Duodenal mucosa (tissue), 2 donors: ENCODE measurements around the gene EIF3I.
A peak's percentile ranks its signal among the peaks of the same experiment; 100 is the strongest.
"Not testable (repeated sequence)": the region's sequence is repeated elsewhere in the genome, so short reads cannot be mapped to it uniquely, and the experiment has no call there.

Experiments
- H3K27ac ChIP-seq: one replicate; pipeline ENCODE4 v1.7.0; 2013; ENCODE audit warnings: low read depth, low read length
- H3K27me3 ChIP-seq, 2 donors: one replicate each; pipeline ENCODE4 v1.7.0; 2013; ENCODE audit warnings: low read length in 2 of 2, control low read depth in 1 of 2; ENCODE audit not compliant: insufficient read depth in 2 of 2, control insufficient read depth in 1 of 2
- H3K36me3 ChIP-seq, 2 donors: one replicate each; pipeline ENCODE4 v1.7.0; 2013; ENCODE audit warnings: low read length in 2 of 2, control low read depth in 1 of 2; ENCODE audit not compliant: insufficient read depth in 2 of 2, control insufficient read depth in 1 of 2
- H3K4me1 ChIP-seq, 2 donors: one replicate each; pipeline ENCODE4 v1.7.0; 2013; ENCODE audit warnings: low read length in 2 of 2, control low read depth in 1 of 2; ENCODE audit not compliant: insufficient read depth in 2 of 2, control insufficient read depth in 1 of 2
- H3K4me3 ChIP-seq, 2 donors: one replicate each; pipeline ENCODE4 v1.7.0; 2013; ENCODE audit warnings: low read length in 2 of 2, low read depth in 1 of 2
- H3K9ac ChIP-seq, 2 donors: one replicate each; pipeline ENCODE4 v1.7.0; 2013; ENCODE audit warnings: low read length in 2 of 2, low read depth in 1 of 2
- H3K9me3 ChIP-seq, 2 donors: one replicate each; pipeline ENCODE4 v1.7.0; 2013; ENCODE audit warnings: low read length in 2 of 2, control low read depth in 1 of 2; ENCODE audit not compliant: control insufficient read depth in 1 of 2

EIF3I gene

GRCh38 chr1:32247452-32247851, 25.2 kb downstream of the EIF3I start:
- no peak overlapping the region for H3K4me3 ChIP-seq
- H3K9me3 ChIP-seq: no peaks in the 10 kb centered on the region
- H3K9ac ChIP-seq: no peak overlapping the region
- peaks cover 11 to 35% of the 10 kb centered on the region in 2 donors for H3K4me1 ChIP-seq
- no peaks in the 10 kb centered on the region for H3K36me3 ChIP-seq
- H3K27ac ChIP-seq: peak overlapping the region; percentile 17
- H3K27me3 ChIP-seq: no peaks in the 10 kb centered on the region

- Histone ChIP-seq H3K27me3 (no peaks in the 10 kb centered on the region), H3K4me3 (peak overlapping the region in 1 of 2 donors; percentile 47), H3K9ac (peak overlapping the region in 1 of 2 donors; percentile 18), H3K36me3 (no peaks in the 10 kb centered on the region), H3K27ac (no peak overlapping the region), H3K9me3 (no peaks in the 10 kb centered on the region), H3K4me1 (peaks cover 11 to 35% of the 10 kb centered on the region in 2 donors)
Measured at GRCh38 chr1:32247983-32248889, 26.0 kb downstream of the EIF3I start.

- H3K36me3 ChIP-seq: no peaks in the 10 kb centered on the region
- peak overlapping the region in 1 of 2 donors; percentile 44 for H3K4me3 ChIP-seq
Measured at GRCh38 chr1:32249831-32250525, 27.8 kb downstream of the EIF3I start.

GRCh38 chr1:32250893-32251716, 28.9 kb downstream of the EIF3I start, which contains the start of gene LCK:
Gene LCK, plus strand, starts transcription at chr1:32251265. Its CDS starts 23,065 bp downstream, at chr1:32274330.
- Histone ChIP-seq H3K27me3 (no peaks in the 10 kb centered on the region), H3K9ac (peak within 1 kb of the TSS; percentile 39 to 46), H3K4me3 (peak within 1 kb of the TSS; percentile 44 to 60), H3K4me1 (peaks cover 11 to 35% of the 10 kb centered on the region in 2 donors), H3K27ac (peak within 1 kb of the TSS; percentile 87), H3K9me3 (no peaks in the 10 kb centered on the region), H3K36me3 (no peaks in the 10 kb centered on the region)

More at GRCh38 chr1:32249831-32250525, 27.8 kb downstream of the EIF3I start:
- Histone ChIP-seq H3K27me3 (no peaks in the 10 kb centered on the region), H3K9ac (peak overlapping the region in 1 of 2 donors; percentile 8), H3K4me1 (peaks cover 11 to 35% of the 10 kb centered on the region in 2 donors), H3K9me3 (no peaks in the 10 kb centered on the region), H3K27ac (peak overlapping the region; percentile 87)

- Histone ChIP-seq H3K36me3 (no peaks in the 10 kb centered on the region), H3K9ac (no peak overlapping the region), H3K27me3 (no peaks in the 10 kb centered on the region), H3K9me3 (no peaks in the 10 kb centered on the region), H3K27ac (no peak overlapping the region), H3K4me1 (peaks cover 7 to 10% of the 10 kb centered on the region in 2 donors), H3K4me3 (peak overlapping the region in 1 of 2 donors; percentile 28)
Measured at GRCh38 chr1:32255072-32256071, 33.2 kb downstream of the EIF3I start.

GRCh38 chr1:32256473-32257226, 34.4 kb downstream of the EIF3I start:
- Histone ChIP-seq H3K4me3 (no peak overlapping the region), H3K9me3 (no peaks in the 10 kb centered on the region)

GRCh38 chr1:32257227-32257508, 35.0 kb downstream of the EIF3I start:
- Histone ChIP-seq H3K27ac (no peak overlapping the region), H3K4me3 (no peak overlapping the region), H3K36me3 (no peaks in the 10 kb centered on the region), H3K4me1 (peaks cover 0 to under 1% of the 10 kb centered on the region in 2 donors), H3K9ac (no peak overlapping the region), H3K9me3 (no peaks in the 10 kb centered on the region), H3K27me3 (no peaks in the 10 kb centered on the region)

More at GRCh38 chr1:32256473-32257226, 34.4 kb downstream of the EIF3I start:
- H3K36me3 ChIP-seq: no peaks in the 10 kb centered on the region
- H3K4me1 ChIP-seq: peaks cover 0 to 4% of the 10 kb centered on the region in 2 donors
- no peaks in the 10 kb centered on the region for H3K27me3 ChIP-seq
- no peak overlapping the region for H3K27ac ChIP-seq
- no peak overlapping the region for H3K9ac ChIP-seq

- not testable (repeated sequence) for H3K9ac ChIP-seq, H3K9me3 ChIP-seq, H3K4me1 ChIP-seq, H3K27ac ChIP-seq, H3K36me3 ChIP-seq, H3K27me3 ChIP-seq, H3K4me3 ChIP-seq
Measured at GRCh38 chr1:32263236-32263593, 41.0 kb downstream of the EIF3I start.
